ENCODE data around the gene PRKAG3. TPM values are rescaled to one million over a fixed set of nuclear protein-coding genes. Genes with fewer than 3 reads are reported as not detected.
A peak's percentile ranks its signal among the peaks of the same experiment; 100 is the strongest.

Gene PRKAG3
- total RNA-seq: not detected
- polyA plus RNA-seq: under 1 TPM in 1 of 2 donors, not detected in 1; 0.08 TPM

GRCh38 chr2:218831378-218831990 lies at the start of gene PRKAG3:
Gene PRKAG3 (minus strand): TSS chr2:218831803.
- Histone ChIP-seq H3K27ac (ENCODE audit: low read depth in 1 of 2, low read length in 2 of 2) (no peak within 1 kb of the TSS), H3K9me3 (ENCODE audit: control insufficient read depth in 4 of 4, low read length in 3 of 4) (no peaks in the 10 kb centered on the region), H3K36me3 (ENCODE audit: control insufficient read depth in 4 of 4, insufficient read depth in 3 of 4, low read depth in 1 of 4, low read length in 3 of 4) (no peaks in the 10 kb centered on the region), H3K27me3 (ENCODE audit: control insufficient read depth in 4 of 4, insufficient read depth in 4 of 4, low read length in 3 of 4) (no peaks in the 10 kb centered on the region), H3K4me3 (ENCODE audit: low read depth in 1 of 3, low read length in 3 of 3) (no peak within 1 kb of the TSS), H3K9ac (ENCODE audit: low read depth in 1 of 2, low read length in 2 of 2) (no peak within 1 kb of the TSS), H3K4me1 (ENCODE audit: control insufficient read depth in 4 of 4, insufficient read depth in 4 of 4, low read length in 3 of 4) (no peaks in the 10 kb centered on the region)
- WGBS: 81% methylated on average over 18 of the region's 18 CpGs
- DNase-seq (ENCODE audit: low spot score): no peak
- TF ChIP-seq SP1 (IDR thresholded peaks at IDR 0.05): no peak
- no peak for TF ChIP-seq RAD21 (IDR thresholded peaks at IDR 0.05)
- TF ChIP-seq NR2F2 (IDR thresholded peaks at IDR 0.05): no peak
- no peak for TF ChIP-seq FOXA2 (IDR thresholded peaks at IDR 0.05)
- TF ChIP-seq MAX (IDR thresholded peaks at IDR 0.05): no peak
- no peak for TF ChIP-seq JUND (IDR thresholded peaks at IDR 0.05)
- TF ChIP-seq HNF4A (conservative IDR thresholded peaks at IDR 0.05): no peak
- TF ChIP-seq CTCF (IDR thresholded peaks at IDR 0.05; ENCODE audit: low read depth, low read length, missing input control): no peak
- TF ChIP-seq, protein P1, sequence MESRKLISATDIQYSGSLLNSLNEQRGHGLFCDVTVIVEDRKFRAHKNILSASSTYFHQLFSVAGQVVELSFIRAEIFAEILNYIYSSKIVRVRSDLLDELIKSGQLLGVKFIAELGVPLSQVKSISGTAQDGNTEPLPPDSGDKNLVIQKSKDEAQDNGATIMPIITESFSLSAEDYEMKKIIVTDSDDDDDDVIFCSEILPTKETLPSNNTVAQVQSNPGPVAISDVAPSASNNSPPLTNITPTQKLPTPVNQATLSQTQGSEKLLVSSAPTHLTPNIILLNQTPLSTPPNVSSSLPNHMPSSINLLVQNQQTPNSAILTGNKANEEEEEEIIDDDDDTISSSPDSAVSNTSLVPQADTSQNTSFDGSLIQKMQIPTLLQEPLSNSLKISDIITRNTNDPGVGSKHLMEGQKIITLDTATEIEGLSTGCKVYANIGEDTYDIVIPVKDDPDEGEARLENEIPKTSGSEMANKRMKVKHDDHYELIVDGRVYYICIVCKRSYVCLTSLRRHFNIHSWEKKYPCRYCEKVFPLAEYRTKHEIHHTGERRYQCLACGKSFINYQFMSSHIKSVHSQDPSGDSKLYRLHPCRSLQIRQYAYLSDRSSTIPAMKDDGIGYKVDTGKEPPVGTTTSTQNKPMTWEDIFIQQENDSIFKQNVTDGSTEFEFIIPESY (IDR thresholded peaks at IDR 0.05): no peak
- TF ChIP-seq RXRA (IDR thresholded peaks at IDR 0.05): no peak

GRCh38 chr2:218880859-218881594 lies 49.4 kb upstream of the PRKAG3 start:
- Histone ChIP-seq H3K9ac (ENCODE audit: low read depth in 1 of 2, low read length in 2 of 2) (no peak overlapping the region), H3K9me3 (ENCODE audit: control insufficient read depth in 4 of 4, low read length in 3 of 4) (no peaks in the 10 kb centered on the region), H3K27me3 (ENCODE audit: control insufficient read depth in 4 of 4, insufficient read depth in 4 of 4, low read length in 3 of 4) (peaks cover 2 to 28% (median 11%) of the 10 kb centered on the region in 4 donors), H3K27ac (ENCODE audit: low read depth in 1 of 2, low read length in 2 of 2) (no peak overlapping the region), H3K36me3 (ENCODE audit: control insufficient read depth in 4 of 4, insufficient read depth in 3 of 4, low read depth in 1 of 4, low read length in 3 of 4) (no peaks in the 10 kb centered on the region), H3K4me3 (ENCODE audit: low read depth in 1 of 3, low read length in 3 of 3) (peak overlapping the region in 1 of 3 donors; percentile 18), H3K4me1 (ENCODE audit: control insufficient read depth in 4 of 4, insufficient read depth in 4 of 4, low read length in 3 of 4) (peaks cover 3 to 13% (median 10%) of the 10 kb centered on the region in 4 donors)
- TF ChIP-seq HNF4G (IDR thresholded peaks at IDR 0.05) (no peak), REST (IDR thresholded peaks at IDR 0.05) (no peak), RXRA (IDR thresholded peaks at IDR 0.05) (no peak), SP1 (IDR thresholded peaks at IDR 0.05) (no peak), YY1 (IDR thresholded peaks at IDR 0.05) (no peak), JUND (IDR thresholded peaks at IDR 0.05) (no peak), RAD21 (IDR thresholded peaks at IDR 0.05) (no peak), HNF4A (conservative IDR thresholded peaks at IDR 0.05) (no peak), EGR1 (IDR thresholded peaks at IDR 0.05; ENCODE audit: low read depth in 2 of 2) (no peak), GABPA (IDR thresholded peaks at IDR 0.05 in 1 of 2, conservative IDR thresholded peaks at IDR 0.05 in 1 of 2) (no peak), NR2F2 (IDR thresholded peaks at IDR 0.05) (no peak), FOXA2 (IDR thresholded peaks at IDR 0.05) (no peak)
- TF ChIP-seq, protein P1 (IDR thresholded peaks at IDR 0.05): no peak
- 13% methylated on average over 24 of the region's 24 CpGs for WGBS
- DNase-seq (ENCODE audit: low spot score): no peak
